CD14-positive monocyte (primary cell): ENCODE measurements around the gene ARHGAP21. TPM values are rescaled to one million over a fixed set of nuclear protein-coding genes. Genes with fewer than 3 reads are reported as not detected.

Experiments
- DNase-seq, 3 donors: peaks; one replicate each; pipeline ENCODE4 v3.0.0-alpha.2; 2011 to 2022
- H2AFZ ChIP-seq: 2 replicates; pipeline ENCODE4 v1.6.0; 2012; ENCODE audit warnings: mild to moderate bottlenecking, low read depth, low read length, inconsistent platforms; ENCODE audit not compliant: insufficient read depth, poor library complexity, severe bottlenecking
- H3K27ac ChIP-seq, 2 donors: 1 replicate in 1 of 2; 2 replicates in 1 of 2; pipeline ENCODE4 v1.5.1; 2012 to 2013; ENCODE audit warnings: low read length in 2 of 2, control low read depth in 1 of 2, inconsistent platforms in 1 of 2, low read depth in 1 of 2, mild to moderate bottlenecking in 1 of 2
- H3K27me3 ChIP-seq, 2 donors: one replicate each; pipeline versions ENCODE4 v1.6.0 to v1.6.1; 2011 to 2013; ENCODE audit warnings: low read length in 2 of 2; ENCODE audit not compliant: control insufficient read depth in 2 of 2, insufficient read depth in 2 of 2
- H3K36me3 ChIP-seq, 2 donors: replicated peaks in 1 of 2; 1 replicate in 1 of 2; 2 replicates in 1 of 2; pipeline versions ENCODE4 v1.5.1 to v1.6.1; 2012 to 2013; ENCODE audit warnings: low read length in 2 of 2, control low read depth in 1 of 2, inconsistent platforms in 1 of 2, mild to moderate bottlenecking in 1 of 2; ENCODE audit not compliant: insufficient read depth in 2 of 2, control insufficient read depth in 1 of 2
- H3K4me1 ChIP-seq, 2 donors: 1 replicate in 1 of 2; 2 replicates in 1 of 2; pipeline versions ENCODE4 v1.5.1 to v1.6.1; 2012 to 2013; ENCODE audit warnings: low read length in 2 of 2, control low read depth in 1 of 2, inconsistent platforms in 1 of 2, mild to moderate bottlenecking in 1 of 2, moderate library complexity in 1 of 2; ENCODE audit not compliant: insufficient read depth in 2 of 2, control insufficient read depth in 1 of 2
- H3K4me2 ChIP-seq: replicated peaks from 2 replicates; pipeline ENCODE3; 2012; ENCODE audit warnings: low read length, moderate library complexity, mild to moderate bottlenecking; ENCODE audit not compliant: poor library complexity, severe bottlenecking; ENCODE audit errors: extremely low read depth
- H3K4me3 ChIP-seq, 3 experiments: fragments of 200-600 bp in 1 of 3; sonication (generic) in 1 of 3; replicated peaks in 1 of 3; 1 replicate in 2 of 3; 2 replicates in 1 of 3; pipeline ENCODE4 v1.5.1; 2011 to 2013; ENCODE audit warnings: low read length in 3 of 3, mild to moderate bottlenecking in 3 of 3, control low read depth in 2 of 3, low read depth in 2 of 3, inconsistent platforms in 1 of 3, moderate library complexity in 1 of 3
- H3K79me2 ChIP-seq: 2 replicates; pipeline ENCODE4 v1.6.0; 2012; ENCODE audit warnings: mild to moderate bottlenecking, control low read depth, inconsistent platforms, low read length, moderate library complexity; ENCODE audit not compliant: insufficient read depth
- H3K9ac ChIP-seq: 2 replicates; pipeline ENCODE4 v1.6.0; 2017; ENCODE audit warnings: low read length, mild to moderate bottlenecking; ENCODE audit not compliant: insufficient read depth, poor library complexity, severe bottlenecking
- H3K9me3 ChIP-seq, 2 donors: replicated peaks in 1 of 2; 1 replicate in 1 of 2; 2 replicates in 1 of 2; pipeline versions ENCODE4 v1.5.1 to v1.6.1; 2012 to 2013; ENCODE audit warnings: low read length in 2 of 2, control low read depth in 1 of 2; ENCODE audit not compliant: control insufficient read depth in 1 of 2, insufficient read depth in 1 of 2
- H4K20me1 ChIP-seq: 2 replicates; pipeline ENCODE4 v1.6.0; 2012; ENCODE audit warnings: mild to moderate bottlenecking, low read length, control low read depth, moderate library complexity; ENCODE audit not compliant: insufficient read depth
- H3K27ac Mint-ChIP-seq, 7 donors: one replicate each; pipeline ENCODE4 v1.8.0; 2020; ENCODE audit warnings: mild to moderate bottlenecking in 7 of 7, mixed read lengths in 7 of 7, moderate library complexity in 6 of 7, inconsistent platforms in 2 of 7
- H3K27me3 Mint-ChIP-seq, 3 donors: one replicate each; pipeline ENCODE4 v1.8.0; 2021 to 2022; ENCODE audit warnings: low read depth in 3 of 3, mild to moderate bottlenecking in 3 of 3, mixed read lengths in 3 of 3, moderate library complexity in 3 of 3, inconsistent platforms in 1 of 3
- H3K36me3 Mint-ChIP-seq, 2 donors: one replicate each; pipeline ENCODE4 v1.8.0; 2020; ENCODE audit warnings: mixed read lengths in 2 of 2, inconsistent platforms in 1 of 2, mild to moderate bottlenecking in 1 of 2
- H3K4me1 Mint-ChIP-seq: one replicate; pipeline ENCODE4 v1.8.0; 2020; ENCODE audit warnings: mild to moderate bottlenecking, mixed read lengths
- H3K4me3 Mint-ChIP-seq, 2 donors: one replicate each; pipeline ENCODE4 v1.8.0; 2020; ENCODE audit warnings: mild to moderate bottlenecking in 2 of 2, mixed read lengths in 2 of 2, moderate library complexity in 1 of 2
- H3K9me3 Mint-ChIP-seq, 7 donors: one replicate each; pipeline ENCODE4 v1.8.0; 2020 to 2022; ENCODE audit warnings: mixed read lengths in 7 of 7, mild to moderate bottlenecking in 6 of 7, moderate library complexity in 6 of 7, inconsistent platforms in 2 of 7
- WGBS: methylation state at CpG from one replicate; pipeline ENCODE4 v1.1.5; 2013; ENCODE audit warnings: missing lambda C conversion rate; ENCODE audit not compliant: insufficient coverage; 5-methylcytosine and 5-hydroxymethylcytosine counted together
- intact Hi-C, 2 donors: fragments of 100-400 bp; cut with micrococcal nuclease; formaldehyde crosslinking; loops; one replicate each; pipeline versions ENCODE4 v1.15.0 to v1.15.1; 2023
- polyA plus RNA-seq, 3 donors: library from polyadenylated mRNA; depleted of rRNA in 1 of 3; unstranded in 2 of 3; stranded (reverse) in 1 of 3; fragments of 300-500 nt in 2 of 3; fragments of >200 nt in 1 of 3; fragmentation: Illumina TruSeq in 2 of 3; gene quantifications; 1 replicate in 2 of 3; 2 replicates in 1 of 3; pipeline ENCODE4 v1.2.3, GENCODE V29; 2012 to 2021
- TF ChIP-seq, protein P1 (sequence below): fragments of 200-600 bp; IDR thresholded peaks from one replicate; pipeline ENCODE4 v1.8.0; 2022; ENCODE audit warnings: antibody characterized with exemption, mild to moderate bottlenecking

The ARHGAP21 gene
- polyA plus RNA-seq, 3 donors: 2.1 to 20.0 (median 3.4) TPM

DNA sequence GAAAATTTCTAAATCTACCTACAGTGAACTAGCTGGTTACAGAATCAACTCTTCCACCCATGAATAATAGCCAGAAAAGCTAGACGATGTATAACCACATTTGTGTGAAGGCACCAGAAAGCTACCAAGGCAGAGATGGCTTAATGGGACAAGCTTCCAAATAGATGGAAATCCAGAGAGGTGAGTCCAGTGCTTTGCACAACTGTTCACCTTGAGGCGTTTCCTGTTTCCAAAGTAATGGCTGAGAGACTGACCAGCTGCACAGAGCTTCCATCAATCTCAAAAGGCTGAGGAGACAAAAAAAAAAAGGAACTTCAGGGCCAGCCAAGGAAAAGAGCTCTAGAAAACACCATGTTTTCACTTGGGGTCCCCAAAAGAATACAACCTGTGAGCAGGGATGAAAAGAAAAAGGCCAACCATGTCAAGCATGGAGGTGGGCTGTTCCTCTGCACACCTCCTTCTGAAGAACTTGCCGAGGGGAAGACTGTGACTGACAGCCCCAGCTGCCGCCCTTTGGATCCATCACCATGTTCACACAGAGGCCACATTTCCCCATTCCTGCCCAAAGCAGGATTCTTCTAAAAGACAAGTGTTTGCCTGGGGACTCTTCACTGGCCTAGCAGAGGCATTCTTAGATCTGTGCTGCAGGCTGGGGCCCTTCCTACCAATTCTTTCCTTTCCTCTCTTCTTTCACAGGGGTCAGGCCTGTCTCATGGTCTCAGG lies 72.9 kb downstream of the ARHGAP21 start:
- DNase-seq: no peak
- WGBS: 95% methylated on average over 2 of the region's 4 CpGs
- intact Hi-C loops: no loop called here
- H2AFZ ChIP-seq: no peak overlapping the region
- H3K9me3 Mint-ChIP-seq: peaks cover 0 to 4% (median 2%) of the 10 kb centered on the region in 7 donors
- H3K4me1 ChIP-seq: no peaks in the 10 kb centered on the region
- no peak overlapping the region for H3K4me3 Mint-ChIP-seq
- H3K4me2 ChIP-seq: no peak overlapping the region
- peak overlapping the region in 1 of 7 donors; percentile 51 for H3K27ac Mint-ChIP-seq
- peaks cover 4 to 14% of the 10 kb centered on the region in 2 donors for H3K36me3 Mint-ChIP-seq
- H3K36me3 ChIP-seq: no peaks in the 10 kb centered on the region
- no peak overlapping the region for H3K4me3 ChIP-seq
- H3K9me3 ChIP-seq: no peaks in the 10 kb centered on the region
- H3K79me2 ChIP-seq: no peaks in the 10 kb centered on the region
- no peaks in the 10 kb centered on the region for H3K27me3 Mint-ChIP-seq
- H3K27me3 ChIP-seq: no peaks in the 10 kb centered on the region
- TF ChIP-seq, protein P1, sequence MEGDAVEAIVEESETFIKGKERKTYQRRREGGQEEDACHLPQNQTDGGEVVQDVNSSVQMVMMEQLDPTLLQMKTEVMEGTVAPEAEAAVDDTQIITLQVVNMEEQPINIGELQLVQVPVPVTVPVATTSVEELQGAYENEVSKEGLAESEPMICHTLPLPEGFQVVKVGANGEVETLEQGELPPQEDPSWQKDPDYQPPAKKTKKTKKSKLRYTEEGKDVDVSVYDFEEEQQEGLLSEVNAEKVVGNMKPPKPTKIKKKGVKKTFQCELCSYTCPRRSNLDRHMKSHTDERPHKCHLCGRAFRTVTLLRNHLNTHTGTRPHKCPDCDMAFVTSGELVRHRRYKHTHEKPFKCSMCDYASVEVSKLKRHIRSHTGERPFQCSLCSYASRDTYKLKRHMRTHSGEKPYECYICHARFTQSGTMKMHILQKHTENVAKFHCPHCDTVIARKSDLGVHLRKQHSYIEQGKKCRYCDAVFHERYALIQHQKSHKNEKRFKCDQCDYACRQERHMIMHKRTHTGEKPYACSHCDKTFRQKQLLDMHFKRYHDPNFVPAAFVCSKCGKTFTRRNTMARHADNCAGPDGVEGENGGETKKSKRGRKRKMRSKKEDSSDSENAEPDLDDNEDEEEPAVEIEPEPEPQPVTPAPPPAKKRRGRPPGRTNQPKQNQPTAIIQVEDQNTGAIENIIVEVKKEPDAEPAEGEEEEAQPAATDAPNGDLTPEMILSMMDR: no peak
- no peak overlapping the region for H3K9ac ChIP-seq
- no peak overlapping the region for H3K27ac ChIP-seq
- H3K4me1 Mint-ChIP-seq: peaks cover 2% of the 10 kb centered on the region
- H4K20me1 ChIP-seq: no peaks in the 10 kb centered on the region

DNA sequence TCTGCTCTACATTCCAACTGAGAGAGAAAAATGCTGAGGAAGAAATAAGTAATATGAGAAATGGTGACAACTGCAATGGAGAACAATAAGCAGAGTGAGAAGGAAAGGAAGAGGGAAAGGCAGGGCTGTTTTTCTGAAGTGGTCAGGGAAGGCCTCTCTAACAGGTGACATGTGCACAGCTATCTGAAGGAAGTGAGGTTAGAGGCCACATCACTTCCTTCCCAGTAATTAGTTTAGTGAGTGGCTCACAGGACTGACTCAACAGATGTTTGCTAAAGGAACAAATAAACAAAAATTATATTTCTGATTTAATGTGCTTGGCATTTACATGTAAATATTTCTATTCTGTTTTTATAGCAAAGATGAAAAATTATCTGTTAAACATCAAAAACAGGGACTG lies 77.9 kb downstream of the ARHGAP21 start:
- Histone ChIP-seq H3K9me3 (no peaks in the 10 kb centered on the region), H3K79me2 (no peaks in the 10 kb centered on the region), H4K20me1 (no peaks in the 10 kb centered on the region), H3K27me3 (no peaks in the 10 kb centered on the region), H3K4me2 (no peak overlapping the region), H3K9ac (no peak overlapping the region), H3K4me1 (no peaks in the 10 kb centered on the region), H2AFZ (no peak overlapping the region), H3K27ac (no peak overlapping the region), H3K4me3 (no peak overlapping the region), H3K36me3 (no peaks in the 10 kb centered on the region)
- no peaks in the 10 kb centered on the region for H3K9me3 Mint-ChIP-seq
- H3K27ac Mint-ChIP-seq: no peak overlapping the region
- H3K36me3 Mint-ChIP-seq: peaks cover 4 to 14% of the 10 kb centered on the region in 2 donors
- intact Hi-C loops: loop anchor here in 1 of 2 donors (10.0 kb wide), 1 partner anchor 309 kb away; the partner anchor contains the start of gene PRTFDC1
- no peaks in the 10 kb centered on the region for H3K27me3 Mint-ChIP-seq
- H3K4me1 Mint-ChIP-seq: peaks cover 2% of the 10 kb centered on the region
- H3K4me3 Mint-ChIP-seq: no peak overlapping the region
- TF ChIP-seq, protein P1: no peak
- DNase-seq: no peak
